Panc1 (cell line): Measurements from ENCODE around the gene ADGRL3. TPM values are rescaled to one million over a fixed set of nuclear protein-coding genes. Genes with fewer than 3 reads are reported as not detected.

Experiments
- ATAC-seq: fragments of 200-7000 bp; cut with Tn5 transposase; 2 replicates; pipeline ENCODE4 v1.9.1; 2020; ENCODE audit warnings: mild to moderate bottlenecking, moderate library complexity
- BruUV-seq: library from RNA; stranded (reverse); fragments of 400-500 nt; replicated peaks from 2 replicates; lab custom pipeline; 2021; lab: Mats Ljungman, UMichigan
- CTCF ChIA-PET: fragments of 300-600 bp; sonication (Branson Sonifier 250); formaldehyde crosslinking; loops from one replicate; lab custom pipeline; 2022; ENCODE audit warnings: antibody characterized with exemption; lab: Charles Lee
- POLR2A ChIA-PET: fragments of 300-600 bp; sonication (Branson Sonifier 250); formaldehyde crosslinking; loops from one replicate; lab custom pipeline; 2022; ENCODE audit warnings: antibody characterized with exemption; lab: Charles Lee
- DNase-seq: peaks from one replicate; pipeline ENCODE4 v3.0.0-alpha.2; 2010; ENCODE audit warnings: low read depth, low spot score
- H3K27ac ChIP-seq: 2 replicates; pipeline ENCODE4 v1.5.1; 2011; ENCODE audit warnings: mild to moderate bottlenecking, low read length, inconsistent platforms
- H3K27me3 ChIP-seq: fragments of 200-500 bp; sonication (Bioruptor generic); 2 replicates; pipeline ENCODE4 v1.6.0; 2014; ENCODE audit warnings: low read length, inconsistent platforms; ENCODE audit not compliant: control insufficient read depth, insufficient read depth
- H3K36me3 ChIP-seq: fragments of 200-500 bp; sonication (Bioruptor generic); 2 replicates; pipeline ENCODE4 v1.5.1; 2014; ENCODE audit warnings: inconsistent platforms, mild to moderate bottlenecking, low read length, moderate library complexity; ENCODE audit not compliant: control insufficient read depth, insufficient read depth
- H3K4me1 ChIP-seq: 2 replicates; pipeline ENCODE4 v1.5.1; 2011; ENCODE audit warnings: inconsistent platforms, mild to moderate bottlenecking, low read length, moderate library complexity; ENCODE audit not compliant: control insufficient read depth, insufficient read depth
- H3K4me3 ChIP-seq, 2 experiments: 2 replicates each; pipeline ENCODE4 v1.5.1; 2011 to 2012; ENCODE audit warnings: low read depth in 2 of 2, low read length in 2 of 2, mild to moderate bottlenecking in 2 of 2, inconsistent platforms in 1 of 2, moderate library complexity in 1 of 2
- H3K9me3 ChIP-seq: fragments of 200-500 bp; sonication (Bioruptor generic); 2 replicates; pipeline ENCODE4 v1.5.1; 2014; ENCODE audit warnings: low read depth, mild to moderate bottlenecking, inconsistent platforms, low read length, moderate library complexity; ENCODE audit not compliant: control insufficient read depth, insufficient read depth
- POLR2AphosphoS5 ChIP-seq: IDR thresholded peaks from 2 replicates; pipeline ENCODE4 v1.6.1; 2012; ENCODE audit warnings: mild to moderate bottlenecking, low read depth, low read length, moderate library complexity
- SIN3A ChIP-seq: IDR thresholded peaks from 2 replicates; pipeline ENCODE4 v1.6.1; 2012; ENCODE audit warnings: low read depth, mild to moderate bottlenecking, low read length, moderate library complexity, borderline replicate concordance; ENCODE audit not compliant: insufficient read depth
- TCF7L2 ChIP-seq: IDR thresholded peaks from 2 replicates; pipeline ENCODE4 v1.6.1; 2011; ENCODE audit warnings: mild to moderate bottlenecking, low read depth, low read length, inconsistent platforms
- in situ Hi-C: cut with HindIII; loops from 2 replicates; pipeline ENCODE4 v1.10.0; 2016; ENCODE audit warnings: low sequenced_read_pairs, low pct_unique_long_range_greater_than_20kb
- intact Hi-C: fragments of 100-400 bp; cut with micrococcal nuclease; formaldehyde crosslinking; loops from one replicate; pipeline ENCODE4 v1.10.0; 2022; ENCODE audit not compliant: unreplicated experiment
- total RNA-seq: library from RNA; stranded (reverse); gene quantifications from one replicate; pipeline ENCODE4 v1.2.1, GENCODE V29; 2021; ENCODE audit not compliant: unreplicated experiment
- TF ChIP-seq, protein P1 (sequence below): fragments of 450-650 bp; IDR thresholded peaks from 2 replicates; pipeline ENCODE4 v1.5.1; 2017; ENCODE audit warnings: mild to moderate bottlenecking
- TF ChIP-seq, protein P2 (sequence below), 2 experiments: IDR thresholded peaks; 2 replicates each; pipeline ENCODE4 v1.6.1; 2011 to 2012; ENCODE audit warnings: low read depth in 2 of 2, control low read depth in 1 of 2, low read length in 1 of 2, mild to moderate bottlenecking in 1 of 2, moderate library complexity in 1 of 2; ENCODE audit not compliant: insufficient read depth in 1 of 2

The ADGRL3 gene
- total RNA-seq, 1 experiment from 2014 or later = 0.23 TPM

GRCh38 chr4:61915501-61915900 lies 715.4 kb downstream of the ADGRL3 start:
- DNase-seq = no peak
- ChIA-PET POLR2A (no interaction called here), CTCF (no interaction called here)
- no peaks in the 10 kb centered on the region for H3K27me3 ChIP-seq
- ATAC-seq = no peak
- no peaks in the 10 kb centered on the region for H3K4me1 ChIP-seq
- H3K27ac ChIP-seq = no peak overlapping the region
- no peaks in the 10 kb centered on the region for H3K36me3 ChIP-seq
- TF ChIP-seq SIN3A (no peak), POLR2AphosphoS5 (no peak), TCF7L2 (no peak)
- TF ChIP-seq, protein P1, sequence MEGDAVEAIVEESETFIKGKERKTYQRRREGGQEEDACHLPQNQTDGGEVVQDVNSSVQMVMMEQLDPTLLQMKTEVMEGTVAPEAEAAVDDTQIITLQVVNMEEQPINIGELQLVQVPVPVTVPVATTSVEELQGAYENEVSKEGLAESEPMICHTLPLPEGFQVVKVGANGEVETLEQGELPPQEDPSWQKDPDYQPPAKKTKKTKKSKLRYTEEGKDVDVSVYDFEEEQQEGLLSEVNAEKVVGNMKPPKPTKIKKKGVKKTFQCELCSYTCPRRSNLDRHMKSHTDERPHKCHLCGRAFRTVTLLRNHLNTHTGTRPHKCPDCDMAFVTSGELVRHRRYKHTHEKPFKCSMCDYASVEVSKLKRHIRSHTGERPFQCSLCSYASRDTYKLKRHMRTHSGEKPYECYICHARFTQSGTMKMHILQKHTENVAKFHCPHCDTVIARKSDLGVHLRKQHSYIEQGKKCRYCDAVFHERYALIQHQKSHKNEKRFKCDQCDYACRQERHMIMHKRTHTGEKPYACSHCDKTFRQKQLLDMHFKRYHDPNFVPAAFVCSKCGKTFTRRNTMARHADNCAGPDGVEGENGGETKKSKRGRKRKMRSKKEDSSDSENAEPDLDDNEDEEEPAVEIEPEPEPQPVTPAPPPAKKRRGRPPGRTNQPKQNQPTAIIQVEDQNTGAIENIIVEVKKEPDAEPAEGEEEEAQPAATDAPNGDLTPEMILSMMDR = no peak
- TF ChIP-seq, protein P2, sequence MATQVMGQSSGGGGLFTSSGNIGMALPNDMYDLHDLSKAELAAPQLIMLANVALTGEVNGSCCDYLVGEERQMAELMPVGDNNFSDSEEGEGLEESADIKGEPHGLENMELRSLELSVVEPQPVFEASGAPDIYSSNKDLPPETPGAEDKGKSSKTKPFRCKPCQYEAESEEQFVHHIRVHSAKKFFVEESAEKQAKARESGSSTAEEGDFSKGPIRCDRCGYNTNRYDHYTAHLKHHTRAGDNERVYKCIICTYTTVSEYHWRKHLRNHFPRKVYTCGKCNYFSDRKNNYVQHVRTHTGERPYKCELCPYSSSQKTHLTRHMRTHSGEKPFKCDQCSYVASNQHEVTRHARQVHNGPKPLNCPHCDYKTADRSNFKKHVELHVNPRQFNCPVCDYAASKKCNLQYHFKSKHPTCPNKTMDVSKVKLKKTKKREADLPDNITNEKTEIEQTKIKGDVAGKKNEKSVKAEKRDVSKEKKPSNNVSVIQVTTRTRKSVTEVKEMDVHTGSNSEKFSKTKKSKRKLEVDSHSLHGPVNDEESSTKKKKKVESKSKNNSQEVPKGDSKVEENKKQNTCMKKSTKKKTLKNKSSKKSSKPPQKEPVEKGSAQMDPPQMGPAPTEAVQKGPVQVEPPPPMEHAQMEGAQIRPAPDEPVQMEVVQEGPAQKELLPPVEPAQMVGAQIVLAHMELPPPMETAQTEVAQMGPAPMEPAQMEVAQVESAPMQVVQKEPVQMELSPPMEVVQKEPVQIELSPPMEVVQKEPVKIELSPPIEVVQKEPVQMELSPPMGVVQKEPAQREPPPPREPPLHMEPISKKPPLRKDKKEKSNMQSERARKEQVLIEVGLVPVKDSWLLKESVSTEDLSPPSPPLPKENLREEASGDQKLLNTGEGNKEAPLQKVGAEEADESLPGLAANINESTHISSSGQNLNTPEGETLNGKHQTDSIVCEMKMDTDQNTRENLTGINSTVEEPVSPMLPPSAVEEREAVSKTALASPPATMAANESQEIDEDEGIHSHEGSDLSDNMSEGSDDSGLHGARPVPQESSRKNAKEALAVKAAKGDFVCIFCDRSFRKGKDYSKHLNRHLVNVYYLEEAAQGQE (IDR thresholded peaks at IDR 0.05; ENCODE audit: insufficient read depth in 1 of 2, low read depth in 2 of 2, low read length in 1 of 2) = no peak
- intact Hi-C loops = no loop called here
- no TSS peak for BruUV-seq
- no peak overlapping the region for H3K4me3 ChIP-seq
- in situ Hi-C loops = no loop called here
- no peaks in the 10 kb centered on the region for H3K9me3 ChIP-seq

- ChIA-PET CTCF (no interaction called here), POLR2A (no interaction called here)
- no peak for ATAC-seq
- no peak for DNase-seq
- no peak overlapping the region for H3K4me3 ChIP-seq
- TF ChIP-seq TCF7L2 (no peak), POLR2AphosphoS5 (no peak), SIN3A (no peak)
- TF ChIP-seq, protein P2 (IDR thresholded peaks at IDR 0.05; ENCODE audit: insufficient read depth in 1 of 2, low read depth in 2 of 2, low read length in 1 of 2) = no peak
- TF ChIP-seq, protein P1 = no peak
- H3K36me3 ChIP-seq = no peaks in the 10 kb centered on the region
- no peaks in the 10 kb centered on the region for H3K9me3 ChIP-seq
- no peaks in the 10 kb centered on the region for H3K4me1 ChIP-seq
- in situ Hi-C loops (no loop called here), intact Hi-C loops (no loop called here)
- no peaks in the 10 kb centered on the region for H3K27me3 ChIP-seq
- H3K27ac ChIP-seq = no peak overlapping the region
- no TSS peak for BruUV-seq
Observed at GRCh38 chr4:61918507-61918906, 718.4 kb downstream of the ADGRL3 start.
